Measurements from ENCODE around the gene WWTR1.

The WWTR1 gene

DNA sequence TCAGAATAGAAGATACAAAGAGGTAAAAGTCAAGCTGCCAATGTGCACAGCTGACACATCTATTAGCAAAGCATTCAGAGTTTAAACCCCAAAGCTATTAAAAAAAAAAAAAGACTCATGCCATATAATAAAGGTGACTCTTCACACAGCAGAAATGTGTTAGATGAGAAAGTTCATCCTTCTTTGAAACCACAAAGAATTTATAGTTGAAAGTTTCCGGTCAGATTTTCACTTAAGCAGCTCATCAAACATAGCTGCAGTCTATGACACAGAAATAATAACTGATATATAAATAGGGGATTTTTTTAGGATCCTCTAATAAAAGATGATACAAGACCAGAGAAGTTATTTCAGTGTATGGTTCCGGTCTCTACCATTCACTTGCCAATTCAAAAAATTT lies 76.6 kb downstream of the WWTR1 start:
- Histone ChIP-seq H3K4me3 (replicated peaks; ENCODE audit: insufficient read depth, low read length) (no peak overlapping the region), H3K27me3 (ENCODE audit: insufficient read depth, poor library complexity, severe bottlenecking) (peaks cover 5% of the 10 kb centered on the region), H3K27ac (replicated peaks) (no peak overlapping the region)
- TF ChIP-seq, protein P1, sequence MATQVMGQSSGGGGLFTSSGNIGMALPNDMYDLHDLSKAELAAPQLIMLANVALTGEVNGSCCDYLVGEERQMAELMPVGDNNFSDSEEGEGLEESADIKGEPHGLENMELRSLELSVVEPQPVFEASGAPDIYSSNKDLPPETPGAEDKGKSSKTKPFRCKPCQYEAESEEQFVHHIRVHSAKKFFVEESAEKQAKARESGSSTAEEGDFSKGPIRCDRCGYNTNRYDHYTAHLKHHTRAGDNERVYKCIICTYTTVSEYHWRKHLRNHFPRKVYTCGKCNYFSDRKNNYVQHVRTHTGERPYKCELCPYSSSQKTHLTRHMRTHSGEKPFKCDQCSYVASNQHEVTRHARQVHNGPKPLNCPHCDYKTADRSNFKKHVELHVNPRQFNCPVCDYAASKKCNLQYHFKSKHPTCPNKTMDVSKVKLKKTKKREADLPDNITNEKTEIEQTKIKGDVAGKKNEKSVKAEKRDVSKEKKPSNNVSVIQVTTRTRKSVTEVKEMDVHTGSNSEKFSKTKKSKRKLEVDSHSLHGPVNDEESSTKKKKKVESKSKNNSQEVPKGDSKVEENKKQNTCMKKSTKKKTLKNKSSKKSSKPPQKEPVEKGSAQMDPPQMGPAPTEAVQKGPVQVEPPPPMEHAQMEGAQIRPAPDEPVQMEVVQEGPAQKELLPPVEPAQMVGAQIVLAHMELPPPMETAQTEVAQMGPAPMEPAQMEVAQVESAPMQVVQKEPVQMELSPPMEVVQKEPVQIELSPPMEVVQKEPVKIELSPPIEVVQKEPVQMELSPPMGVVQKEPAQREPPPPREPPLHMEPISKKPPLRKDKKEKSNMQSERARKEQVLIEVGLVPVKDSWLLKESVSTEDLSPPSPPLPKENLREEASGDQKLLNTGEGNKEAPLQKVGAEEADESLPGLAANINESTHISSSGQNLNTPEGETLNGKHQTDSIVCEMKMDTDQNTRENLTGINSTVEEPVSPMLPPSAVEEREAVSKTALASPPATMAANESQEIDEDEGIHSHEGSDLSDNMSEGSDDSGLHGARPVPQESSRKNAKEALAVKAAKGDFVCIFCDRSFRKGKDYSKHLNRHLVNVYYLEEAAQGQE (IDR thresholded peaks at IDR 0.05; ENCODE audit: insufficient replicate concordance, low read depth) = no peak
- TF ChIP-seq POLR2AphosphoS5 (IDR thresholded peaks at IDR 0.05; ENCODE audit: low read depth) (no peak), GABPA (IDR thresholded peaks at IDR 0.05; ENCODE audit: low read depth) (no peak), SPI1 (IDR thresholded peaks at IDR 0.05; ENCODE audit: borderline replicate concordance, low read depth) (no peak)
- TF ChIP-seq, protein P2, sequence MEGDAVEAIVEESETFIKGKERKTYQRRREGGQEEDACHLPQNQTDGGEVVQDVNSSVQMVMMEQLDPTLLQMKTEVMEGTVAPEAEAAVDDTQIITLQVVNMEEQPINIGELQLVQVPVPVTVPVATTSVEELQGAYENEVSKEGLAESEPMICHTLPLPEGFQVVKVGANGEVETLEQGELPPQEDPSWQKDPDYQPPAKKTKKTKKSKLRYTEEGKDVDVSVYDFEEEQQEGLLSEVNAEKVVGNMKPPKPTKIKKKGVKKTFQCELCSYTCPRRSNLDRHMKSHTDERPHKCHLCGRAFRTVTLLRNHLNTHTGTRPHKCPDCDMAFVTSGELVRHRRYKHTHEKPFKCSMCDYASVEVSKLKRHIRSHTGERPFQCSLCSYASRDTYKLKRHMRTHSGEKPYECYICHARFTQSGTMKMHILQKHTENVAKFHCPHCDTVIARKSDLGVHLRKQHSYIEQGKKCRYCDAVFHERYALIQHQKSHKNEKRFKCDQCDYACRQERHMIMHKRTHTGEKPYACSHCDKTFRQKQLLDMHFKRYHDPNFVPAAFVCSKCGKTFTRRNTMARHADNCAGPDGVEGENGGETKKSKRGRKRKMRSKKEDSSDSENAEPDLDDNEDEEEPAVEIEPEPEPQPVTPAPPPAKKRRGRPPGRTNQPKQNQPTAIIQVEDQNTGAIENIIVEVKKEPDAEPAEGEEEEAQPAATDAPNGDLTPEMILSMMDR (IDR thresholded peaks at IDR 0.05; ENCODE audit: insufficient read depth, low read length) = no peak
- DNase-seq (ENCODE audit: low read depth in 1 of 2, low spot score in 1 of 2) = no peak

DNA sequence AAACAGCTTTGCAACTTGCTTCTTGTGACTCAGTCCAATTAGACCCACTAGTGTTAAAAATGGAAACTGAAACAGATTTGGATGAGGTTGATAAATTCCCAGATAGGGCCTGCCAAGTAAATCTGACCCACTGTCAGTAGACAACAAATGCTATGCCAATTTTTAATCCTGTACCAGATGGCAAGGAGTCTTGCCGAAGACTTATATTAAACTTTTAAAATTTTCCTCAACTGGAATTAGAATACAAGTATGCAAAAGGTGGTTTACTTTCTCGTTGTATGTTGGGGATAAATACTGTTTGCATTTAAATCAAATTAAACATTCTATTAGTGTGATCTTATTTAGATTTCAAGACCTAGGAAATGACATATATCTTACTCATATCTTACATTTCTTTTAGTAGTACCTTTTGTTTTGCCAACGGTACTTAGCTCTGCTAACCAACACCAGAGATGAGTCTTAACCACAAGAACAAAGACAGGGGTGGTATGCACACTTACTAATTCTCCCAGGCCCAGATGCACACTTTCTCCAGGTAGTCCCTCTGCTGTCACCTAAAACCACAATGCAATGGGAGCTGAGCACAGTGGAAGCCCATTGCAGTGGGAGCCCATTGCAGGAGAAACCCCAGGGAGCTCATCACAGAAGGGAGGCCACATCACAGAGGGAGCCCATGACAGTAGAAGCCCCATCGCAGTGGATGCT lies 77.8 kb downstream of the WWTR1 start:
- no peak overlapping the region for H3K4me3 ChIP-seq (replicated peaks; ENCODE audit: insufficient read depth, low read length)
- DNase-seq (ENCODE audit: low read depth in 1 of 2, low spot score in 1 of 2) = no peak
- TF ChIP-seq GABPA (IDR thresholded peaks at IDR 0.05; ENCODE audit: low read depth) (no peak), POLR2AphosphoS5 (IDR thresholded peaks at IDR 0.05; ENCODE audit: low read depth) (no peak), SPI1 (IDR thresholded peaks at IDR 0.05; ENCODE audit: borderline replicate concordance, low read depth) (no peak)
- TF ChIP-seq, protein P2 (IDR thresholded peaks at IDR 0.05; ENCODE audit: insufficient read depth, low read length) = no peak
- TF ChIP-seq, protein P1 (IDR thresholded peaks at IDR 0.05; ENCODE audit: insufficient replicate concordance, low read depth) = no peak
- no peak overlapping the region for H3K27ac ChIP-seq (replicated peaks)
- H3K27me3 ChIP-seq (ENCODE audit: insufficient read depth, poor library complexity, severe bottlenecking) = peaks cover 8% of the 10 kb centered on the region

DNA sequence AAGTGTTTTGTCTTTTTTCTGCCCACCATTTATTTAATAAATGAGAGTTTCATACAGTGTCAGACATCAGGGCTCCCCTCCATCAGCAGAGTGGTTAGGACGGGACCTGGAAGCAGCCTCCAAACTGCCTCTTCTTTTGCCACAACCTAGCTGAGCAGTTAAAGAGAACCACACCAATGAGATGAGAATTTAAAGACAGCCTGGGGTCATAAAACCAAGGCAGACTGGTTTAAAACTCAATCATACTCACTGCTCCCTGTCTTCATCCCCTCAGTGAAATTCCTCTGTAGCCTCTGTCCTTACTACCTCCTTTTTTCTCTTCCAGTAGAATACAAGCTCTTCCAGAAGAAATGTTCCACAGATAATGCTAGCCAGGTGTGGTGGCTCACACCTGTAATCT lies 78.7 kb downstream of the WWTR1 start:
- H3K27ac ChIP-seq (replicated peaks) = no peak overlapping the region
- TF ChIP-seq, protein P2 (IDR thresholded peaks at IDR 0.05; ENCODE audit: insufficient read depth, low read length) = no peak
- TF ChIP-seq, protein P1 (IDR thresholded peaks at IDR 0.05; ENCODE audit: insufficient replicate concordance, low read depth) = no peak
- TF ChIP-seq SPI1 (IDR thresholded peaks at IDR 0.05; ENCODE audit: borderline replicate concordance, low read depth) (no peak), GABPA (IDR thresholded peaks at IDR 0.05; ENCODE audit: low read depth) (no peak), POLR2AphosphoS5 (IDR thresholded peaks at IDR 0.05; ENCODE audit: low read depth) (no peak)
- H3K27me3 ChIP-seq (ENCODE audit: insufficient read depth, poor library complexity, severe bottlenecking) = peaks cover 8% of the 10 kb centered on the region
- no peak for DNase-seq (ENCODE audit: low read depth in 1 of 2, low spot score in 1 of 2)
- no peak overlapping the region for H3K4me3 ChIP-seq (replicated peaks; ENCODE audit: insufficient read depth, low read length)

Measured in HL-60 (cell line).